ENCODE results near the gene ALDH5A1.

GRCh38 chr6:24571361-24571760 lies 76.6 kb downstream of the ALDH5A1 start:
- TF ChIP-seq CTCF (IDR thresholded peaks at IDR 0.05 in 2 of 3, conservative IDR thresholded peaks at IDR 0.05 in 1 of 3; ENCODE audit: control insufficient read depth in 2 of 3, extremely low read depth in 1 of 3, insufficient read depth in 1 of 3, low read depth in 3 of 3, low read length in 3 of 3): no peak
- TF ChIP-seq EZH2 (IDR thresholded peaks at IDR 0.05; ENCODE audit: borderline replicate concordance, control insufficient read depth, low read depth, low read length): no peak
- TF ChIP-seq ESRRA (IDR thresholded peaks at IDR 0.05; ENCODE audit: low read length): no peak
- no peak for TF ChIP-seq HDAC2 (IDR thresholded peaks at IDR 0.05)
- no peak for TF ChIP-seq CHD2 (IDR thresholded peaks at IDR 0.05; ENCODE audit: borderline replicate concordance, low read depth, low read length)
- no peak for TF ChIP-seq POLR2A (IDR thresholded peaks at IDR 0.05; ENCODE audit: low read depth, low read length)
